Astrocyte of the spinal cord (primary cell): ENCODE results near the gene FKBP1A.

Source experiments
- DNase-seq: peaks from one replicate; pipeline ENCODE4 v3.0.0; 2011; ENCODE audit warnings: low read depth, low spot score
- H3K4me3 ChIP-seq: 2 replicates; pipeline ENCODE4 v1.5.1; 2011; ENCODE audit warnings: low read depth, mild to moderate bottlenecking, low read length, moderate library complexity
- CTCF ChIP-seq: IDR thresholded peaks from 2 replicates; pipeline ENCODE4 v1.5.1; 2012; ENCODE audit warnings: low read depth, mild to moderate bottlenecking, low read length, inconsistent platforms
- in situ Hi-C: cut with HindIII; loops from 2 replicates; pipeline ENCODE4 v1.10.0; 2017; ENCODE audit warnings: low sequenced_read_pairs

Gene FKBP1A

GRCh38 chr20:1427457-1428054 lies 34.7 kb upstream of the FKBP1A start:
- TF ChIP-seq CTCF: no peak
- in situ Hi-C loops: no loop called here
- peak; percentile 45 for DNase-seq
- H3K4me3 ChIP-seq: no peak overlapping the region

GRCh38 chr20:1426231-1426849 lies 33.5 kb upstream of the FKBP1A start:
- no peak overlapping the region for H3K4me3 ChIP-seq
- no peak for TF ChIP-seq CTCF
- DNase-seq: no peak

GRCh38 chr20:1424336-1424735 lies 31.5 kb upstream of the FKBP1A start:
- no peak overlapping the region for H3K4me3 ChIP-seq
- no peak for DNase-seq
- in situ Hi-C loops: no loop called here

More at GRCh38 chr20:1426231-1426849, 33.5 kb upstream of the FKBP1A start:
- in situ Hi-C loops: no loop called here

GRCh38 chr20:1423625-1424106 lies 30.8 kb upstream of the FKBP1A start:
- in situ Hi-C loops: no loop called here
- peak; percentile 80 for DNase-seq
- no peak for TF ChIP-seq CTCF
- H3K4me3 ChIP-seq: no peak overlapping the region

More at GRCh38 chr20:1424336-1424735, 31.5 kb upstream of the FKBP1A start:
- no peak for TF ChIP-seq CTCF

- H3K4me3 ChIP-seq: no peak overlapping the region
- in situ Hi-C loops: no loop called here
- TF ChIP-seq CTCF: no peak
- DNase-seq: no peak
Measured at GRCh38 chr20:1423206-1423605, 30.4 kb upstream of the FKBP1A start.

- no peak overlapping the region for H3K4me3 ChIP-seq
- no peak for TF ChIP-seq CTCF
- no peak for DNase-seq
- in situ Hi-C loops: no loop called here
Measured at GRCh38 chr20:1422753-1423152, 29.9 kb upstream of the FKBP1A start.
